HepG2 (cell line): ENCODE measurements around the gene STRA6. TPM values are rescaled to one million over a fixed set of nuclear protein-coding genes. Genes with fewer than 3 reads are reported as not detected.

Experiments used
- ATAC-seq: fragments of 200-7000 bp; cut with Tn5 transposase; 3 replicates; pipeline ENCODE4 v1.9.1; 2020; ENCODE audit warnings: mild to moderate bottlenecking, moderate library complexity
- BruUV-seq: library from RNA; stranded (reverse); fragments of 400-500 nt; replicated peaks from 2 replicates; lab custom pipeline; 2021; lab: Mats Ljungman, UMichigan
- CTCF ChIA-PET: fragments of 300-600 bp; formaldehyde crosslinking; extraction: SDS; loops from one replicate; lab custom pipeline; 2021; ENCODE audit warnings: low total read pairs, inconsistent platforms, low intra/inter-chr PET ratio; lab: Yijun Ruan, JAX
- POLR2A ChIA-PET: fragments of 350-600 bp; sonication (Branson Sonifier 250); formaldehyde crosslinking; loops from one replicate; lab custom pipeline; 2020; ENCODE audit warnings: antibody characterized with exemption, inconsistent platforms; lab: Yijun Ruan, JAX
- DNase-seq: peaks from one replicate; pipeline ENCODE4 v3.0.0-alpha.2; 2015; ENCODE audit warnings: low spot score
- FAIRE-seq: peaks from 3 replicates; lab custom pipeline; 2011; peaks lifted over from hg19 to GRCh38; lab: Jason Lieb, UNC
- H2AFZ ChIP-seq: one replicate; pipeline ENCODE4 v1.6.1; 2011; ENCODE audit warnings: low read length, inconsistent platforms
- H3K27ac ChIP-seq: fragments of 300-600 bp; 3 replicates; pipeline ENCODE4 v1.8.0; 2011; ENCODE audit warnings: mixed run types, mild to moderate bottlenecking, mixed read lengths, low read length, inconsistent platforms; ENCODE audit not compliant: insufficient read depth; ENCODE audit errors: extremely low read length
- H3K27me3 ChIP-seq, 2 experiments: fragments of 200-600 bp in 1 of 2; 2 replicates in 1 of 2; 3 replicates in 1 of 2; pipeline versions ENCODE4 v1.6.0 to v1.8.0; 2011; ENCODE audit warnings: low read length in 2 of 2, mild to moderate bottlenecking in 2 of 2, moderate library complexity in 2 of 2, inconsistent platforms in 1 of 2; ENCODE audit not compliant: insufficient read depth in 2 of 2, control insufficient read depth in 1 of 2
- H3K36me3 ChIP-seq, 2 experiments: fragments of 200-600 bp in 1 of 2; replicated peaks in 1 of 2; 2 replicates in 1 of 2; 3 replicates in 1 of 2; pipeline versions ENCODE4 v1.5.1 to v1.8.0; 2011; ENCODE audit warnings: low read length in 2 of 2, inconsistent platforms in 1 of 2; ENCODE audit not compliant: insufficient read depth in 2 of 2, control insufficient read depth in 1 of 2
- H3K4me1 ChIP-seq: 2 replicates; pipeline ENCODE4 v1.5.1; 2012; ENCODE audit warnings: low read length, inconsistent platforms; ENCODE audit not compliant: insufficient read depth
- H3K4me2 ChIP-seq: 2 replicates; pipeline ENCODE4 v1.6.0; 2011; ENCODE audit warnings: low read depth, low read length, inconsistent platforms
- H3K4me3 ChIP-seq, 3 experiments: fragments of 200-600 bp in 1 of 3; sonication (generic), shearing (Covaris generic) in 1 of 3; replicated peaks in 1 of 3; 2 replicates each; pipeline ENCODE4 v1.5.1; 2011 to 2016; ENCODE audit warnings: low read length in 3 of 3, inconsistent platforms in 2 of 3, low read depth in 2 of 3, mild to moderate bottlenecking in 2 of 3, control low read depth in 1 of 3, mixed read lengths in 1 of 3; ENCODE audit not compliant: insufficient read depth in 1 of 3
- H3K79me2 ChIP-seq: one replicate; pipeline ENCODE4 v1.6.1; 2011; ENCODE audit warnings: low read length, inconsistent platforms; ENCODE audit not compliant: insufficient read depth
- H3K9ac ChIP-seq: 2 replicates; pipeline ENCODE4 v1.6.0; 2011; ENCODE audit warnings: mild to moderate bottlenecking, low read depth, low read length, inconsistent platforms; ENCODE audit not compliant: insufficient read depth
- H3K9me3 ChIP-seq: 2 replicates; pipeline ENCODE4 v1.5.1; 2012; ENCODE audit warnings: mild to moderate bottlenecking, low read length
- H4K20me1 ChIP-seq: 2 replicates; pipeline ENCODE4 v1.6.0; 2011; ENCODE audit warnings: inconsistent platforms, mild to moderate bottlenecking, low read length, moderate library complexity; ENCODE audit not compliant: insufficient read depth
- CEBPB ChIP-seq: IDR thresholded peaks from 2 replicates; pipeline ENCODE4 v1.6.1; 2011; ENCODE audit warnings: low read depth, low read length, improper control_type of control experiment, borderline replicate concordance
- FOSL1 ChIP-seq: sonication (generic); formaldehyde crosslinking; IDR thresholded peaks from 2 replicates; pipeline ENCODE4 v1.9.0; 2021; ENCODE audit warnings: missing genetic modification reagents, borderline replicate concordance
- FOSL2 ChIP-seq: sonication (generic); formaldehyde crosslinking; IDR thresholded peaks from 2 replicates; pipeline ENCODE4 v1.4.0; 2020; ENCODE audit warnings: missing genetic modification reagents
- GPN1 ChIP-seq: sonication (generic); formaldehyde crosslinking; IDR thresholded peaks from 2 replicates; pipeline ENCODE4 v1.5.1; 2020; ENCODE audit warnings: missing genetic modification reagents, borderline replicate concordance
- HDAC2 ChIP-seq: sonication (generic); formaldehyde crosslinking; IDR thresholded peaks from 2 replicates; pipeline ENCODE4 v1.4.0; 2020; ENCODE audit warnings: missing genetic modification reagents
- HNRNPL ChIP-seq: fragments of 200-400 bp; formaldehyde crosslinking; IDR thresholded peaks from 2 replicates; pipeline ENCODE4 v1.6.1; 2017; ENCODE audit warnings: mild to moderate bottlenecking, low read depth, low read length
- WGBS: methylation state at CpG from one replicate; pipeline ENCODE4 v1.1.6; 2017; ENCODE audit warnings: low lambda C conversion rate; 5-methylcytosine and 5-hydroxymethylcytosine counted together
- in situ Hi-C: cut with HindIII; loops from 2 replicates; pipeline ENCODE4 v1.10.0; 2017; ENCODE audit warnings: low pct_unique_long_range_greater_than_20kb; ENCODE audit not compliant: extremely low pct_ligation_motif_present
- intact Hi-C: fragments of 100-400 bp; cut with micrococcal nuclease; formaldehyde crosslinking; loops from one replicate; pipeline ENCODE4 v1.10.0; 2022; ENCODE audit not compliant: unreplicated experiment
- polyA plus RNA-seq, 8 experiments: library from polyadenylated mRNA; depleted of rRNA in 3 of 8; stranded (reverse) in 7 of 8; unstranded in 1 of 8; fragments of >200 nt; fragmentation: Illumina TruSeq in 4 of 8; extraction: Trizol in 4 of 8; gene quantifications; 2 replicates each; pipeline versions ENCODE4 v1.2.1 to v1.2.3, GENCODE V29; 2011 to 2016; ENCODE audit warnings: low read depth in 4 of 8, missing spikeins in 1 of 8, mixed read lengths in 1 of 8; ENCODE audit not compliant: insufficient read depth in 1 of 8
- total RNA-seq, 5 experiments: library from RNA; depleted of rRNA; stranded (reverse); fragments of >200 nt; fragmentation: Illumina TruSeq; extraction: Trizol; gene quantifications; 2 replicates each; pipeline ENCODE4 v1.2.3, GENCODE V29; 2016; ENCODE audit warnings: low read depth in 1 of 5
- TF ChIP-seq, protein P1 (sequence below): sonication (generic); formaldehyde crosslinking; IDR thresholded peaks from 2 replicates; pipeline ENCODE4 v1.4.0; 2020; ENCODE audit warnings: mild to moderate bottlenecking, missing genetic modification reagents

The STRA6 gene
- total and polyA plus RNA-seq, 2 of the 13 experiments (the other 11 are each of a cell fraction or from before 2014, with no cell fraction given) = 1.6 to 2.1 TPM

DNA sequence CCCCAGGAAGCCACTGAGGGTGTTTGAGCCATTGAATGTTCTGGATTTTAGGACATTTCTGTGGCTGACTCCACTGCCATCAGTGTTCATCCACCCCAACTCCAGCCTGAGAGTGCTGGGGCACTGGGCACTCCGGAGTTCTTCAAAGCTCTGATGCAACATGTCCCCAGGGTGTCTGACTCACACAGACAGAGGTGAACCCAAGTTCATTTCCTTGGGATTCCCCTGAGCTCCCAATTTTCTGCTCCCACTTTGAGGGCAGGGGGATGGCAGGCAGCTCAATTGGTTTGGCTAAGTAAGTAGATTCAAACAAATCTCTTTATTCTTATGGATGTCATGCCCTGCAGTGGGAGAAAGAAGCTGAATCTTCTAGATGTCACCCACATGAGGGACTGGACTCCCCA, 2.2 kb downstream of the STRA6 start:
- Histone ChIP-seq H2AFZ (no peak overlapping the region), H3K9ac (no peak overlapping the region), H3K36me3 (no peaks in the 10 kb centered on the region), H3K9me3 (no peaks in the 10 kb centered on the region), H3K4me2 (no peak overlapping the region), H3K27me3 (peaks cover 7 to 23% of the 10 kb centered on the region in 2 experiments), H4K20me1 (0 out of 2 replicates have a peak, but pooled peaks cover 2% of the 10 kb centered on the region), H3K4me1 (0 out of 2 replicates have a peak, but pooled peaks cover 32% of the 10 kb centered on the region), H3K4me3 (no peak overlapping the region), H3K27ac (no peak overlapping the region), H3K79me2 (no peaks in the 10 kb centered on the region)
- 0% methylated on average over 1 of the region's 1 CpG for WGBS
- FAIRE-seq (no peak), DNase-seq (no peak), ATAC-seq (no peak)
- TF ChIP-seq CEBPB (peak; percentile 27; the same call in 1 of the 2 replicates), HNRNPL (no peak), FOSL2 (CRISPR knock-in tag) (peak; percentile 44; the same call in 1 of the 2 replicates)
- intact Hi-C loops = no loop called here
- no TSS peak for BruUV-seq
- POLR2A ChIA-PET = no interaction called here
- CTCF ChIA-PET = no interaction called here
- in situ Hi-C loops = no loop called here

DNA sequence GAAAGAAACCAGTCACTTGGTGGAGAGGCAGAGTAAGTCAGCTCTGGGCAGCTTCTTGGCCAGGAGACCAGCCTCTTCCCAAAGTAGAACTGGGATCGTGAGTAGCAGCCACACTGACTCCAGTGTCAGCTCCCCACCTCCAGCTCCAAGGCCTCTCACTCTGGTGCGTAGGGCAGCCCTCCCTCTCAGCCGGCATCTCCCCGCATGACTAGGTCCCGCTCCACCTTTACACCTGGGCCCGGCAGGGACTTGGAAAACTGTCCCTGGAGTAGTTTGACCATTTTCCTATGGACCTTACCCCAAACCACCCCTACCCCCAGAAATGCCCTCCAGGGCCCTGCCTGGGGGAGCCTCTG, 3.3 kb downstream of the STRA6 start:
- DNase-seq = no peak
- no peak overlapping the region for H3K4me2 ChIP-seq
- H3K9me3 ChIP-seq = no peaks in the 10 kb centered on the region
- no peak overlapping the region for H3K4me3 ChIP-seq
- 0 out of 2 replicates have a peak, but pooled peaks cover 32% of the 10 kb centered on the region for H3K4me1 ChIP-seq
- CTCF ChIA-PET = no interaction called here
- WGBS = no CpG with 5 or more reads among the region's 6 CpGs
- POLR2A ChIA-PET = no interaction called here
- no peaks in the 10 kb centered on the region for H3K79me2 ChIP-seq
- TF ChIP-seq, protein P1, sequence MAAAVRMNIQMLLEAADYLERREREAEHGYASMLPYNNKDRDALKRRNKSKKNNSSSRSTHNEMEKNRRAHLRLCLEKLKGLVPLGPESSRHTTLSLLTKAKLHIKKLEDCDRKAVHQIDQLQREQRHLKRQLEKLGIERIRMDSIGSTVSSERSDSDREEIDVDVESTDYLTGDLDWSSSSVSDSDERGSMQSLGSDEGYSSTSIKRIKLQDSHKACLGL (CRISPR knock-in tag) = no peak
- TF ChIP-seq GPN1 (CRISPR knock-in tag) (no peak), HDAC2 (CRISPR knock-in tag) (no peak), FOSL1 (no peak)
- intact Hi-C loops = no loop called here
- no peak overlapping the region for H3K27ac ChIP-seq
- H3K27me3 ChIP-seq = peaks cover 6 to 14% of the 10 kb centered on the region in 2 experiments; a peak in 4 of 5 replicates
- no peak for ATAC-seq
- in situ Hi-C loops = no loop called here
- H4K20me1 ChIP-seq = 0 out of 2 replicates have a peak, but pooled peaks cover 2% of the 10 kb centered on the region
- H3K36me3 ChIP-seq = no peaks in the 10 kb centered on the region
- H2AFZ ChIP-seq = no peak overlapping the region
- BruUV-seq = no TSS peak
- FAIRE-seq = no peak
- H3K9ac ChIP-seq = no peak overlapping the region
